Dedifferentiated amniotic fluid mesenchymal stem cell (primary cell): ENCODE measurements around the gene DOCK11.

Experiments
- DNase-seq: peaks from one replicate; pipeline ENCODE4 v3.0.0-alpha.2; 2016; ENCODE audit errors: extremely low spot score

DOCK11 gene

DNA sequence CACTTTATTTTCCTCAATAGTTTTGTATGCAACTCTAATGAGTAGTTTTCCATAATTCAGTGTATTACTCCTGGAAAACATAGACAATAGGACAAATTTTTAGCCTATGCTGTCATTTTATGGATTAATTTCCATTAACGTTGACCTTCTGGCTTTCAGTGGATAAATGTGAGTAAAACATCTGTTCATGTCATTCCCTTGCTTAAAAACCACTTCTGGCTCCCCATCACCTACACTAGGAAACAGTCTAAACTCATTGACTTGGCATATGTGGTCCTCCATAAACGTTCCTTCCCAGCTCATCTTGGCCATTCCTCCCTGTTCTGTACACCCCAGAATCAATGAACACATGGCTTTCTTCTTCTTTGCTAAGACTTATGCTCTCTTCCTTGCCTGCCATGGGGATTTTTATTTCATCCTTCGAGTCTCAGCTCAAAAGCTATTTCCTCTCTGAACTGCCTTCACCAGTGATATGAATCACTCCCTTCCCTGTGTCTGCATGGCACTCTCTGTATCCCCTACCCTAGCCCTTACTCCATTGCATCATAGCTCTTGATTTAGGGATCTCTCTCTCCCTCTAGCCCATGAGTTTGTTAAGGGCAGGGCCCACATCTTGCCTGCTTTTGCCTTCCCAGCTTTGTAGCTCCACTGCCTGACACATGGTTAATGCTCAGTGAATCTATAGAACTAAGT is 34.8 kb downstream of the DOCK11 start:
- no peak for DNase-seq

DNA sequence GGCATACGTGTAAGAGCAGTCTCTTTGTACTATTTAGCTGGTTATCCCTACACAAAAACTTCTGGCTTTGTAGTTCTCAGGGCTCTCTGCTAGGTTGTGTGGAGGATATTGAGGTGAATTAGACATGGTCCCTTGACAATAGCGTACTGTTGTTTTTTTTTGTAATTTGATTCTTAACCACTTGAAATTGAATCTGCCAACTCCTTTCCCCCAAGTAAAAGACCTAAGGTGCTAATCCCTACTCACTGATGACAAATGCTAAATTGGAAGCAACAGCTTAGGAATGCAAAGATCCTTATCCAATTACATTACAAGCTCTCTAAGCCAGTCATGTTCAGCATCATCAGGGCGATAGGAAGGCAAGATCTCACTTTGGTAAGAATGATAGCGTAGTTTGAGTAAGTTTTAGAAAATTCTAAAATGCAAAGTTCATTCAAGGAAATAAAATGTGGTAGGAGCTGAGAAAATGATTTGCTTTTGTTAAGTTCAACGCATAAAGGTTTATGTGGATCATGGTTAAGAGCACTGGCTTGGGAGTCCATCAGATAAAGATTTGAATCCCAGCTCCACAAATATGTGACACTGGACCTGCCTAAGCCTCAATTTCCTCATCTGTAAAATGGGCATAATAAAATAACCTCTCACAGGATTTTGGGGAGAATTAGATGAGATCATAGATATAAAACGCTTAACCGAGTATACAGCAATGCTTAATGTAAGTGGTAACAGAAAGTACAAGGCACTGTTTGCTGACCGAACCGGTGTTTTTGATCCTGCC is 39.3 kb downstream of the DOCK11 start:
- DNase-seq, result no peak

DNA sequence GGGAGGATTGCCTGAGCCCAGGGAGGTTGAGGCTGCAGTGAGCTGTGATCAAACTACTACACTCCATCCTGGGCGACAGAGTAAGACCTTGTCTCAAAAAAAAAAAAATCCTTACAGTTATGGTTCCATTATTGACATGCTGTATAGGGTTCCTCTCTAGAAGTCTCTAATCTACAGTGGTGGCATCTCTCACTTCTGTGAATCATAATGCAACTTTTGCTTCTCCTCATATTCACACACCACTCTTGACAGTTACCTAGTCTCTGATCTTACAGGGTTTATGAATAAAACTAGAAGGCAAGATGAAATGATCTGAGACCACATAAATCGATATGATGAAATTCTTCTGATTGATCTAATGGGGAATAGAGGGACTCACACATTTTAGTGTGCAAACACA is 40.6 kb downstream of the DOCK11 start:
- DNase-seq, result no peak

DNA sequence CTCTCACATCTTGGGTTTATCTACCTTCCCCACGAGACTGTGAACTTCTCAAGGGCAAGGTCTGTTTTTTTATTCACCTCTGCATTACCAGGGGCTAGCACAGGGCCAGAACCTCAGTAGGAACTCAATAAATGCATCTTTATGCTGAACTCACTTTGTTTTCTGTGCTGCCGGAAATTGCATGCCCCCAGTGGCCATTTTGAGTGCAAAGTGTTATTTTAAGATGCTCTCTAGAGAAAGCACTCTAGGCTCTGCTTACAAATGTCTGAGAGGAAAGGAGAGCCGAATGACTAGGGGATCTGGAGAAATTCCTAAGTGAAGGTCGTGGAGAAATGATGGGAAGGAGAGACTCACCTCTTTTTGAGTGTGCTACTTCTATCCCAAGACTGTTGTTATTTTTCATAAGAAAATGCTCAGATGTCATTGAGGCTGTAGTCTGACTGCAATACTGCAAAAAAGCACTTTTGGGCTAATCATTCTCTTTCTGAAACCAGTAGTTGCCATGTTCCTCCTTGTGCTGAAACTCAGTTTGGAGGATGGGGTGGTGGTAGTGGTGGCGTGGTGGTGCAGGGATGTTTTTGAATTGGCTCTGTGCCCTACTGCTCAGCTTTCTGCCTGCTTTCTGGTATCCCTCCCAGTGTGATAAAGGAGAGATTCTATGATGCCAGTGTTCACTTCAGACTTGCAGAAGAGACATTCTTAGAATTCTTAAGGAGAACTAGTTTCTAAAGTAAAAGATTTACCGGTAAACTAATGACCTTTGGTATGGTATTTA is 41.3 kb downstream of the DOCK11 start:
- peak; percentile 37 for DNase-seq

DNA sequence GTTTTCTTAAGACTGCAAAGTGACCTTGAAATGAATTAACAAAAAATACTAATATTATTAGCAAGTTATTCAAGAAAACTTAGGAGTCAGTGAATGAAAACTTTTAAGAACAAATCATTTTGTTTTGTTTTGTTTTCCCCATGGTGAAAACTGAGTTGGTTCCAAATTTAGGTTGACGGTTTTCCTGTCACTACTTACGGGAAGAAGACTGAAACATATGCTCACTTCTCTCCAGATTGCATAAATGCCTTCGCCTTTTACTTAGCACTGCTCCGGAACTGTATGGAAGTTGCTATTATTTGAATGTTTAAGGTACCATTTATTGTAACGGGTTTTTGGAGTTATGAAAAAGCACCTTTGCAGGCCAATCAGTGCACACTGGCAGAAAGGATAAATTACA is 42.8 kb downstream of the DOCK11 start:
- no peak for DNase-seq

DNA sequence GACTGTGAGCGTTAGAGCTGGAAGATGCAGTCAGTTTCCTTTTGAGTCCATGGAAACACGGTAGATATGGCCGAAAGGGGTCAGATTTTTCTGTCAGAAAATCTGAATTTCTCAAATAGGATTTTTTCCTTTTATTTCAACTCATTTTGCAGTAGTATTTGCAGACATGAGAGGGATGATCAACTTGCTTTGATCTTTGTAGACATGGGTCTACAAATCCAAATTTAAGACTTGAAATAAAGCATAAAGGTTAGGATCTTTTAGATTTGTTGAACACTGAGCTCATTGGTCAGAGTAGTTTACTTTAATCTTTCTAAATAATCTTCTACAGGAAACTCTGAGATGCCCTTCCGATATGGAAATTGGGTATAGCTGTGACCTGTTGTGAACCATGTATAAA is 44.7 kb downstream of the DOCK11 start:
- no peak for DNase-seq

DNA sequence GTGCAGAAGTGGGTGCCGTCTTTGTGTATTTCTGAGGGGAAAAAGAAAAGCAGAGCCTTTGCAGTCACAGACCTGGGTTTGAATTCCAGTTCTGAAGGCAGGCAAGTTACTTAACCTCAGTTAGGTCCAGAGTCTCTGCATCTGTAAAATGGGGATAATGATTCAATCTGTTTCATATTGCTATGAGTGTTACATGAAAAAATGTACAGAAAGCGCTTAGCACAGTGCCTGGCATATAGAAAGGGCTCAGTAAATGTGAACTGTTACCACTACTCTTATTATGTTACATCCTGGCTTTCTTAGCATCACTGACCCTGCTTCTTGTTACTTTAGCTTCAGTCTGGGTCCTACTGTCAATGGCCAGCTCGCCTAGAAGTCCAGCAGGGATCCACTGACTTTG is 45.9 kb downstream of the DOCK11 start:
- DNase-seq, result no peak

DNA sequence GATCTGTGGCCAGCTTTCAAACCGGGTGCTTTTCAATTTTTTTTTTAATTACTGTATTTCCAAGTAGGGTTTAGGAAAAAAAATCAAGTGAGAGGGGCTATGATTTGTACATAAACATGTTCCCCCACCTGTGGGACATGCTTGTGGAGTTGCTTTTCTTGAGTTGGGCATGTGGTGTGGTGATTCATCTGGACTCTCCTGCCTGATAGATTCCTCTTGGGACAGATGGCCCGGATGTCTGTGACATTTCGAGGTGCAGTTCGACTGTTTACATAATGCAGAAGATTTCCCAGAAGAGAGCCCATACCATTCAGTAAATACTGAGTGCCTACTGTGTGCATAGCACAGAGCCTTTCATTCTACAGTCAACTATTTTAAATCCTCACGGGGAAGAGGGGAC is 49.9 kb downstream of the DOCK11 start:
- DNase-seq, result no peak

DNA sequence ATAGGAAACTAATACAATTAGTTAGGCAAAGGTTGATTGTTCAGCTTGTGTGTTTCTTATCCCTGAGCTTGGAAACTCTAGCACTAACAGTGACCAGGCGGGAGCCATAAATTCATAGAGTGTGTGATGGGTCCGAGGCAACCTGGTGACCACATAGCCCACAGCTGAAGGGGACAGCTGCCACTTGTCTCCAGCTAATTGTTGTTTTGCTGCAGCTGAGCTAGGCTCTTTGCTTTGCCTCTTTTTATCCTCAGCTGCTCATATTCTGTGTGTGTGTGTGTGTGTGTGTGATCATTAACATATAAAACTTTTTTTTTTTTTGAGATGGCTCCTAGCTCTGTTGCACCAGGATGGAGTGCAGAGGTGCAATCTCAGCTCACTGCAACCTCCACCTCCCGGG is 53.2 kb downstream of the DOCK11 start:
- DNase-seq, result no peak

DNA sequence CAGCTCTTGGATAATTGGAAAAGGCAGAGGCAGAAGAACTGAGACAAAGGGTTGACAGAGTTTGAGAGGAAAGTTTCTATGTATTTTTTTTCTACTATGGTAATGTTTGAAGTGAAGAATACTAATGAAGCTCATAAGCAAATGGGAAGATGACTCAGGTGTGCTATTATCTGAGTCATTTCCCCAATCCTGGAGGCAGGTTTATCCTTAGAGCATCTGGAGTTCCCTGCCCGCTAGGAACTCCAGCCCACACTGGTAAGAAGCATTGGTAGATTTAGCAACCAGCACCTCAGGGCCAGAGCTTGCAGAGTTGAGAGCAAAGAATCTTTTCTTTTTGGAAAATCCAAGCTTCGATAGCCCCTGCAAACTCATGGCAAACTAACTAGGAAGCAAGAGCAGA is 55.2 kb downstream of the DOCK11 start:
- DNase-seq, result no peak

DNA sequence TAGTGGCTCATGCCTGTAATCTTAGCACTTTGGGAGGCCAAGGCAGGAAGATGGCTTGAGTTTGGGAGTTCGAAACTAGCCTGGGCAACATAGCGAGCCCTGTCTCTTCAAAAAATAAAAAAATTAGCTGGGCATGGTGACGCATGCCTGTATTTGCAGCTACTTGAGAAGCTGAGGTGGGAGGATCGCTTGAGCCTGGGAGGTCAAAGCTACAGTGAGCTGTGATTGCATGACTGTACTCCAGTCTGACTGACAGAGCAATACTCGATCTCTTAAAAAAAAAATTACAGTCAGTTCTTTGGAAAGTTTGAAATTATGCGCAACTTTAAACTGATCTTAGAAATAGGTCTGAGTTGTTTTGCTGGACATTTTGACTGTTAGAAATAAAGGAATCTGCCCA is 55.8 kb downstream of the DOCK11 start:
- DNase-seq, result no peak

DNA sequence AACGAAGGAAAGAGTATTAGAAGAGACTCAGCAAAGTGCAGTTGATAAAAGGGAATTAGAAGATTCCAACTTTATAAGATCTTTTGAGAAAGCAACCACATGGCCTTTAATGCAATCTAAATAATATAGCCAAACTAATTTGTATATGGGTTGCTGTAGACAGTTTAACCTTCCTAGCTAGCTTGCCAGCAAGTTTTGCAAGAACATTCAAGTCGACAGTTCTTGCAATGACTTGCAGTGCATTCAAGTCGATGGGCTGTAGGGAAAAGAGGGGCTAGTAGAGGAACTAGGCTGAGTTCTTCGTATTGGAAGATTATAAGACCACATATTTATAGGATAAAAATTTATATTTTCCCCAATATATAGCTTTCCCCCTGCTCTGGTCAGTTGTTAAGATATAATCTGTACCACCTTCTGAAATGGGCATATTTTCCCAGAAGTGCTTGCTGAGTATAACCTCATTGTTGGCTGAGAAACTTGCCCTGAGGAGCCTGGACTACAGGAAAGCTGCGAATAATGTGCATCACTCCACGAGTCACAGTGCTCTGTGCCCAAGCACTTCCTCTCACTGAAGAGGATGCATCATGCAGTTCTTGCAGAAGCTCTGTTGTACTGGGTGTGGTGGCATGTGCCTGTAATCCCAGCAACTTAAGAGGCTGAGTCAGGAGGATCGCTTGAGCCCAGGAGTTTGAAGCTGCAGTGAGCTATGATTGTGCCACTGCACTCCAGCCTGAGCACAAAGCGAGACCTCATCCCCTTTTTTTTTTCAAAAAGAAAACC is 56.7 kb downstream of the DOCK11 start:
- DNase-seq, result no peak

DNA sequence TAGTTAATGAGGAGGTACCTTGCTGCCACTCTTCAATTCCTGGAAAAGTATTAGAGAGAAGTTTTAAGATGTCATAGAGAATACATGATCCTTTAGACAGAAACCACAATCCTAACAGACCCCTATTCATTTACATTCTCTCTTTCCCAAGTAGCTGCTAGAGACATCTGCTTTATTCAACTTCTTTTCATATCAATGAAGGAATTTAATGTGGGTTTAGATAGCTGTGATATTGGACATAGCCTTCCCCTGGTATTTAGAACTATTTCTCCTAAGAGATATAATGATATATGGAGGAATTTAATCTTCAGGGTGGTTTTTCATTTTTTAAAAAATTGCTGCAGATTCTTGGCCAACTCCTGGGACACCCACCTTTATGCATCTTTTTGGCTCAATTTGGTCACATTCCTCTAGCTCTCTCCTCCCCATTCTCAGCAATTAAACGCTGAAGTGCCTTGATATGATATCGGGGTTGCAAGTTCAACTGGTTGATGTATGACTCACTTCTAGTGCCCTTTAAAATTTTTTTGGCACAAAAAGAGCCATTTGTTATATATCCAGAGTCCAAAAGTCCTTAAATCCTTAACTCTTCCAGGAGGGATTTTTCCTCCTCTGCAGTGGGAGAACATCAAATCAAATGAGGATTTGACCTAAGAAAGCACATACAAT is 57.6 kb downstream of the DOCK11 start:
- DNase-seq, result no peak

DNA sequence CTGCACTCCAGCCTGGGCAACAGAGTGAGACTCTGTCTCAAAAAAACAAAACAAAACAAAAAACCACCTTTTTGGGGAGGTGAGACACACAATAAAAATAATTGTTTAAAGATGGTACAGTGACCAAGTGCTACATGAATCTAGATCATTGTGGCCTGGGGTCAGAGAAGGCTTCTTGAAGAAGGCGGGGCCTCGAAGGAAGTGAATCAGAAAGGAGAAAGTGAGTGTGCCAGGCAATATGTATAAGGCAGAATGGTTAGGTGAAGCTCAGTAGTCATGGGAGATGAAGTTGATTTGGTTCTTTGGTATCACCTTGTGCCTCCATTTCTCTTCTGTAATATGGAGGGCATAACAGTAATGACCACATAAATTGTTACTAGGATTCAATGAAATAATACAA is 58.9 kb downstream of the DOCK11 start:
- no peak for DNase-seq

DNA sequence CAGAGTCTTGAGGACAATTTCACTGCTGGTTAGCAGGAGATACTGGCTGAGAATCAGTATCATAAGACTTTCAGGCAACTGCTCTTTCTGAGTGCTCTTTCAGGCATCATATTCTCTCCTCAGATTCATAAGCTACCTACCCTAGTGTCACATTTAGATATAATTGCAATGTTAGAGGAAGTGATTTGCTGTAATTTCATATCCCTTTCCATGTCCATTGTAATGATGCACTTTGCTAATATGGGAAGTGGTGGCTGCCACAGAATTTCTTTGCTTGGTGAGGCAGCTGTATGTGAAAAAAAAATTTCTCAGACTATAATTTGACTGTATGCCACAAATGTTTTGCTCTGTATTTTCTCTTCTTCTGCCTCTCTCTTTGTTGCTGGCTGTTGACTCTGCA is 63.3 kb downstream of the DOCK11 start:
- DNase-seq, result no peak

DNA sequence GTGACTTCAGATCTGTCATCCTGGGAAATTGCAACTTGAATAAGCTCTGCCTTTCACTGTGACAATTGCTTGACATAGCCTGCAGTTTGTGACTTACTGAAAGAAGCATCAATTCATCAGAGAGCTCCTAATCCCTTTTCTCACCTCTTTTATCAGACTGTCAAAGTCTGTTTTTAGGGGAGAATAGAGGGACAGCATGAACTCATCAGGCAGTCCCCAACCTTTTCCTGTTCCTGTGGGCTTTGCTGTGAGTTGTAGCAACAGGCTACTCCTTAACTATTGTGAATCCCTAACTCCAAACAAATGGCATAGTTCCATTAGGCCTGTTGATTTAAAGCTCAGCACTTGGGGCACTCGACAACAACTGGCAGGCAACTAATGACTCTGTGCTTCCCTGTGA is 64.9 kb downstream of the DOCK11 start:
- no peak for DNase-seq

DNA sequence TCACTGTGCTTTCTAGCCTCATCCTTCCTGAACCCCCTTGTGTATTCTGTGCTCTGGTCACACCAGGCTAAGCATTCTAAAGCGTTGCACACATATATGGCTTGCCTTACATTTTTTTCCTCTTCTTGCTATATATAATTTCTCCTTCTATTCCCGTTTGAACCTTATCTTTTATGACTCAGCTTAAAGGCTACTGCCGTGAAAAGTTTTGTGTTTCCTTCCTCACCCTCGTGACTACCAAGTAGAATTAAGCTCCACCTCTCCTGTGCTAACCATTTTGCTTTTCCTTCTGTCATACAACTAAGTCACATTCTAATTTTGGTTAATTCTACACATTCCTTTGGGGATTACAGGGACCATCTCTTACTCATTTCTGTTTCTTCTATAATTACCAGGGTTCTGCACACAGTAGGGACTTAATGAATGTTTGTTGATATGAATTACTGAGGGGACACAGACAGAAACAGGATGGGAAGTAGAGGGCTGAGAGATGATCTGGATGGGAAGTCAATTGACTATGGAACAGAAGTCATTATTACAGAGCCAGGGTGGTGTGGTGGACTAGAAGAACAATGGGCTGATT is 67.1 kb downstream of the DOCK11 start:
- DNase-seq, result no peak

DNA sequence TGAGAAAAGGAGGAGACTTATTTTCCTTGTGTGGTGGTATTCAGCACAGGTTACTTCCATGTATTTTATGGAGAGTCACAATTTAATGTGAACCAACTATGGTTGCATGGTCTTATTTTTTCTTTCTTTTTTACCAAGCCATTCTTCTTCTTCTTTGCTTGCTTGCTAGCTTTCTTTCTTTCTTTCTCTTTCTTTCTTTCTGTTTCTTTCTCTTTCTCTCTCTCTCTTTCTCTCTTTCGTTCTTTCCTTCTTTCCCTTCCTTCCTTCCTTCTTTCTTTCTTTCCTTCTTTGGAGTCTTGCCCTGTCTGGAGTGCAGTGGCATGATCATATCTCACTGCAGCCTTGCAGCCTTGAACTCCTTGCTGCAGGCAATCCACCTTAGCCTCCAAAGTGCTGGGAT is 68.9 kb downstream of the DOCK11 start:
- DNase-seq, result no peak

DNA sequence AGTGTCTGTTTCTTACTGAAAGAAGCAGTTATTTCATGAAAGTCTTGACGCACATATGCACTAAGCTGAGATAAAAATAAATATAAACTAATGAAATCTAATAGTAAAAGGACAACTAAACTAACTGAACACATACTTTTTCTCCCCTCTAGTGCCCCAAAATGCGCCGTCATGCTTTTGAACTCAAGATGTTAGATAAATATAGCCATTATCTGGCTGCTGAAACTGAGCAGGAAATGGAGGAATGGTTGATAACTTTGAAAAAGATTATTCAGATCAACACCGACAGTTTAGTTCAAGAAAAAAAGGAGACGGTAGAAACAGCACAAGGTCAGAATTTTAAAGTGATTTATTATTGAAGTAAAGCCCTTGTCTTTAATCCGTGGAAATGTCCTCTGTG is 70.2 kb downstream of the DOCK11 start:
- DNase-seq, result no peak

DNA sequence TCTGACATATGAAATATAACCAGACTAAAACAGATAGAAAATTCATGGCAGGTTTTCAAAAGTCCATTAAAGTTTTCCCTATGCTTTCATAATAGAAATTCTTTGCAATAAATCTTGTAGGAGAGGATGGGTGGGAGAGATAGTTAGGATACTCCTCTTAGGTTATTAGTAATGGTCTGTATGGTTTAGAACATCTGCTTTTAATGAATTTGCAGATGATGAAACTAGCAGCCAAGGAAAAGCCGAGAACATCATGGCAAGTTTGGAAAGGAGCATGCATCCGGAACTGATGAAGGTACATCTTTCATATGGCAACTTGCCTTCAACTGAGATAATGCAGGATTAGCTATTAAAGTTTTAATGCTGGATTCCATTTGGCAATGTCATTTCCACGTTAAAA is 70.7 kb downstream of the DOCK11 start:
- DNase-seq, result no peak

DNA sequence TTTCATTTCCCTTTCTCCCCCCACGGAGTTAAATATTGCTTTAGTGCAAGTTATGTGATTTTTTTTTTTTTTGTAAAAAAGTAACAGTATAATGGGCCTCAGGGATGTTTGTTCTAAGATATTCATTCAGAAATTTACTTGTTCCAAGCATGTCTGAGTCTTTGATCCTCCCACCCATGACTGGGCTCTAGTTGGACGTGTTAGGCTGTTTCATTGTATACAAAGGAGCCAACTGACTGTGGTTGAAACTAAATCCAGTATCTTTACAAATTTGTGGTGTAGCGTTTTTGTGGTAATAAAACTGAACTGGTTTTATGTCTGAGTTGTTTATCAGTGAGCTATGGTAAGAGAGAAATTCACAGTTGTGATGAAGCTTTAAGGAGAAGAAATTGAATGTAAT is 74.1 kb downstream of the DOCK11 start:
- DNase-seq, result no peak
